HG03103 (cell line): ENCODE results near the gene DBX2.
"Not testable (repeated sequence)": the region's sequence is repeated elsewhere in the genome, so short reads cannot be mapped to it uniquely, and the experiment has no call there.

Source experiments
- ATAC-seq: cut with Tn5 transposase; IDR thresholded peaks from one replicate; pipeline ENCODE4 v1.9.1; 2021; ENCODE audit warnings: low read depth; ENCODE audit not compliant: unreplicated experiment

DBX2 gene

DNA sequence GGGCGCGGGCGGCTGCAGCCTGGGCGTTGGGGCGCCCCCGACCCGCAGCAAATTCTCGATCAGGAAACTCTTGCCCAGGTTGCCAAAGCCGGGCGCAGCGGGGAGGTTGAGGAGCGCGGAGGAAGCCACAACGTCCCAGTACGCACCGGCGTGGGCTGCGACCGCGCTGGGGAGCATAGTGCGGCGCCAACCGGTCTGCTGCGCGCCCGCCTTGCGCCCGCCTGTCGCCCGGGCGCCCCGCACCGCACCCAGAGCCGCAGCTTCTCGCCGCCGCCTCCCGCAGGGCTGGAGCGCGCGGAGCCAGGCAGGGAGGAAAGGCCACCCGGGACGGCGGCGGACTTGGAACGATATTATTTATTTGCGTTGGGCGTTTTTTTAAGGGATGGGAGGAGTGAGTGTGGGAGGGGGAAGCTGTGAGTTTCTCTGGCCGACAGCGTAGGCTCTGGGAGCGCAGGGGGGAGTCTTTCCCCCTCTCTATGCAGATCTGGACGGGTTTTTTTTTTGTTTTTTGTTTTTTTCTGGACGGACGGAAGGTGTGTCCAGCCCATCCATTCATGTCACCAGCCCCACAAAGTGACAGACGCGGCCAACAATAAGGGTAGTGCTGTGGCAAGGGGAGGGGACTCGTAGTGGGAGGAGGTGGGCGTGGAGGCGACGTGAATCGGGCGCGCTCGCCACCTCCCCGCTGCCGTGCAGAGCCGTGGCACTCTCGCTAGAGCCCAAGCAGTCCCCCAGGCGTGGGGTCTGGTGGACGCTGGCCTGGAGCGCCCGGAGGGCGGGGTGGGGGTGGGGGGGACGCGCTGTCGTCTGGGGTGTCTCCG is at the start of gene DBX2:
Gene DBX2, minus strand, starts transcription at position 349 of the 821 bp plus-strand sequence. Its CDS starts 172 bp downstream, at position 177.
- ATAC-seq: no peak

DNA sequence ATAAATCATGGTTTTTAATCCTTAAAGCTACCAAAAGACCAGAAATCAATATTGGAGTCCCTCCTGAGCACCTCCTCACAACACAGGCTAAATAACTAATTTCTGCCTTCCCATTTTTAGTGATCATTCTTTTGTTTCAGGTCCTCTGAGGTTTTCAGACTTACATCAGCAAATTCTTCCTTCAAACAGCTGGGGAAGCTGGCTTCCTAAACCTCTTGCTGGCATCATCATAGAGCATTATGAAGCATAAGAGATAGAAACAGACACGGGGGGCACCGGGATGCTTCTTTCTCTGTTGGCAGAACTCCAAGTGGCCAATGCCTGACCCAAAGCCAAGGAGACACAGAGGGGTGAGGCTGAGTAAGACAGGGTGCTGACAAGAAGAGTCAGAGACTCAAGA is 47.9 kb upstream of the DBX2 start:
- no peak for ATAC-seq

DNA sequence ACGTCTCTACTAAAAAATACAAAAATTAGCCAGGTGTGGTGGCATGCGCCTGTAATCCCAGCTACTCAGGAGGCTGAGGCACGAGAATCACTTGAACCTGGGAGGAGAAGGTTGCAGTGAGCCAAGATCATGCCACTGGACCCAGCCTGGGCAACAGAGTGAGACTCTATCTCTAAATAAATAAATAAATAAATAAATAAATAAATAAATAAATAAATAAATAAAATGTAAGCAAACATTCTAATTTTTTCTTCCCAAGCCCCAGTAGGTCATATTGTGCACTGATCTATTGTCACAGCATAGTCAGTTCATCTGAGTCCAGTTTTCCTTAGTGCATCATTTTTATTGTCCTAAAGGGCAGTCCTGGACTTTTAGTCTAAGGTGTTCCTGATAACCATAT is 44.5 kb upstream of the DBX2 start:
- ATAC-seq: not testable (repeated sequence)

DNA sequence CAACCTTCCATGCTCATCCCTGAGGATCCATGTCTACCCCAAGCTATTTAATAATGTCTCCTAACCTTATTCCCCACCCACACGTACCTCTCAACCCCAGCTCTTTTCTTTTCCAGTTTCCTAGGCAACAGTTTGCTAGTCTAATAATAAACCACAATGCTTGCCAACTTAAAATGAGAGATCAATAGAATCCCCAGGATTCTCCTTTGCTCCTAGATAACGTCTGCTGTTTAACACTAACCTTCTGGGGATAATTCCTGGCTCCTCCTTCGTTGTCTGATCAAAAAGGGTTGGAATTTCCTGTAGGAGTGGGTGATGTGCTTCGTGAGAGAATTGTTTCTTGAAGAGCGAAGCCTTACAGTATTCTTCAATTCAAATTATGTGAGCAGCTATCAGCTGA is 42.2 kb upstream of the DBX2 start:
- ATAC-seq: no peak

DNA sequence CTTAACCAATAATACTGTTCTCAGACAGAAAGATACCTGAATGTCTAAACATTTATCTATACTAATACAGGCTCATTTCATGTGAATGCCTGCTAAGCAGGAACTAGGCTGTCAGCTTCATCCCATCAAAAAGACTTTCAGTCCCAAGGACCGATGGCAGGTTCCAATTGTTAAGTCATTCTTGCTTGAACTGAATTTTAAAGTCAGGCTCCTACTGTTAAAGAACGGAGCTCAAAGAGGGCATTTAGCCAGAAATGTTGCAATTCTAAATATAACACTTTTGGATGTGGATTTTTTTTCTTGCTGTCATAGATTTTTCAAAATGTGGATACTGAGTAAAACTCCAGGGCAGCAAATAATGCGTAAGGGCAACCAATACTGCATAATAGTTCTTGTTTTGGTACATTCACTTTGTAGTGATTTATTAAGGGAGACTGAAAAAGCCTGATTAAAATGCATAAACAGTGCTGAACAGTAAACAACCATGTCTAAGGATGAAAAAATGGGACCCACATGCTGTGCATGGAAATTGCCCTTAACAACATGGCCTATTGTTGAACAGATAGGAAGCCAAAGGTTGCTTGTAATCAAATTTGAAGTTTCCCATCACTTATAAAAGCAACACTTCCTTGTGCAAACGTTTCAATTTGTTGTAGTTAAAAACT is 38.6 kb upstream of the DBX2 start:
- ATAC-seq: no peak

DNA sequence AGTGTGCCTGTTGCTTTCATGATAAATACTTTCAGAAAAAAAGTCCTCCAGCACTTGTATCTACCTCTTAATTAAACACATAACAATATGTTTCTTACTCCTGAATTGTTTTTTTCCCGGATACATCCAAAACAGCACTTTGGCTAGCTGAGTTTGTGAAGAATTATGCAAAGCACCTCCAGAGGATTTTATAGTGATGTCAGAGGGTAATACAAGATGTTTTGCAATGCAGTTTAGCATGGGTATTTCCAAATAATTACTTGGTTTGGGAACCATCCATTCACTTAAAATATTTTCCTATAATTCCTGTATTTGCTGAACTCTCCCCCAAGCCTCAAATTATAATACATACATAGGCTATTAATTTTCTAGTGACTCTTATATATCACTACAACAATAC is 37.7 kb upstream of the DBX2 start:
- no peak for ATAC-seq

DNA sequence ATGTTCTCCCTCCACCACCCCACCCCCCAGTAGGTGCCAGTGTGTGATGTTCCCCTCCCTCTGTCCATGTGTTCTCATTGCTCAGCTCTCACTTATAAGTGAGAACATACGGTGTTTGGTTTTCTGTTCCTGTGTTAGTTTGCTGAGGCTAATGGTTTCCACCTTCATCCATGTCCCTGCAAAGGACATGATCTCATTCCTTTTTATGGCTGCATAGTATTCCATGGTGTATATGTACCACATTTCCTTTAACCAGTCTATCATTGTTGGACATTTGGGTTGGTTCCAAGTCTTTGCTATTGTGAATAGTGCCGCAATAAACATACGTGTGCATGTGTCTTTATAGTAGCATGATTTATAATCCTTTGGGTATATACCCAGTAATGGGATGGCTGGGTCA is 33.3 kb upstream of the DBX2 start:
- not testable (repeated sequence) for ATAC-seq

DNA sequence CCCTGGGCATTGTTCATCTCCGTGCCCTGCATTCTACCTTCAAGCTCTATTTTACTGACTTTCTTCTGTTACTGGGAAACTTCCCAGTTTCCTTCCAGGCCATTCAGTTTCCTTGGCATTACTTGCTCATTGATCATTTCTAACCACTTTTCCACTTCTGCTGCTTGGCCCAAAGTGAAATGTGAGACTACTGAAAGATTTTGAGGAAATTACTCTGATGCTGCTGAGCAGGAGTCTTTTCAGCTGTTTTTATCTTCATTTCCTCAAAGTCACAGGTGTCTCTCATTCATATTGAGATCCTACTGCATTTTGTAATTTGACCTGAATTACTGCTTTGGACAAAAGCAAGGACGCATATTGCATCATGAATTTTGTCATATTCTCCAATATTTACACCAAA is 26.4 kb upstream of the DBX2 start:
- no peak for ATAC-seq

DNA sequence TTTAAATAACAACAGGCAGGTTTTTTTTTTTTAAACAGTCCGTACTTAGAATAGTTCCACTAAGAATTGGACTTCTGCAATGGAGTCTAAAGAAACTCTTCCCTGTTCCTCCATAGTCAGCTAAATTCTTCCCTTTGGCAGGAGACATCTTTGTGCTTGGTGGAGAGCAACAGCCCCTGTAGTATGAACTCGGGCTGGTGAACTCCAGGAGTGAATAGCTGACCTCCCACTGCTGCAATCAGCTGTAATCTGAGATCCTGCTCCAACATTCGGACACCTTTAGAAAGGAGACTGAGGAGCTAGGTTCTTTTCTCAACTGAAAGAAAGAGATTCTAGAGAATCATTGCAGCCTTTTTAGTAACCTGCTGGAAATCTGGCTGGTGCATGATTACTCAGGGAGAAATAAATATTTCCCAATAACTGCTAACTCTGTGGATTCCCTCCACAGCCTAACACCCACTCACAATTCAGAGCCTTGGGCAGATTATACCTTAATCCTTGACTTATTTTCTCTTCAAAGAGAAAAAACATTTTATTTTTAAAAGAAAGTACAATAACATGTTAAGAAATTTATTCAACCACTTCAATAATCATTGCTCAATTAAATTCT is 25.6 kb upstream of the DBX2 start:
- no peak for ATAC-seq

DNA sequence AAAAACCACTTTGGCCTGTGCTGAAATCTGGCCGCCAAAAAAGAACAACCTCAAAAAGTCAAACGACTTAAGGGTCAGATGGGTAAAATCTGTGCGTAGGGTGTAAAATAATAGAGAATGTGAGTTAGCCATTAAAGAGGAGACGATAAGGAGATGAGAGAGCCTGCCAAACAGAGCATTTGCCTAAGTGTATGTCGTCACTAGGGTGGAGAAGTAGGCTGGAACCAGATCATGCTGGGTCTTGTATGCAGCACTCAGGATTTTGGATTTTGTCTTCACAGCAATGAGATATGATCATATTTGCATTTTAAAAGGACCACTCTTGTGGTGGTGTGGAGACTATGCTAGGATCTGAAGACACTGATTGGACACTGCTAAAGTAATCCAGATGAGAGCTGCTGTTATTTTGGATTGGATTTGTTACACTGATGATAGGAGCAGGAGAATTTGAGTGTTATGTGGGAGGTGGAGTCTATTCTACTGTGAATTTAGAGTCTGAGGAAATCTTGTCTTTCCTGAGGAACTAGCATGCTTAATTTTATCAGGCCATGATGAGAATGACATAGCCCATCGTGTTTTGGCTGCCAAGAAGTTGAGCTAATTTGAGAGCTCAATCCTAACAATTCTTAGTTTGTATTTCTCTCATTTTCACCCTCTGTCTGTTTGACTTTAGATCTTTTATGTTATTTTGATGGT is 24.8 kb upstream of the DBX2 start:
- ATAC-seq: no peak

DNA sequence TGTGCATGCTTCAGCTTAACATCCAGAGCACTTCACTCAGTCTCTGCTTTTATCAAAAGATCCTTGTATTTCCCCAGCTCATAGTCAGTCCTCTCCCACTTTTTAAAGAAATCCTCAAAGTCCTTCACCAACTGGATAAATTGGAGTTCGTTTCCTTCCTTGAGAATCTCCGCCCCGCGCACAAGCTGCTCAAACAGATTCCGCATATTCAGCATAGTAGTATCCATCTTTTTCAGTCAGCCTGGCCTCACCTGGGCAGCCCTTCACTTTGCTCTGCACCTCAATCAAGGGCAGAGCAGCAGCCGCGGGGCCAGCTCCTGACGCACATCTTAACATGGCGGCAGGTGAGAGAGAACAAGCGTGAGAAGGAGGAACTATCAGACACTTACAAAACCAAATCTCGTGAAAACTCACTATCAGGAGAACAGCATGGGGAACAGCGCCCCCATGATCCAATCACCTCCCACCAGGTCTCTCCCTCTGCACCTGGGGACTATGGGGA is 14.3 kb upstream of the DBX2 start:
- no peak for ATAC-seq

DNA sequence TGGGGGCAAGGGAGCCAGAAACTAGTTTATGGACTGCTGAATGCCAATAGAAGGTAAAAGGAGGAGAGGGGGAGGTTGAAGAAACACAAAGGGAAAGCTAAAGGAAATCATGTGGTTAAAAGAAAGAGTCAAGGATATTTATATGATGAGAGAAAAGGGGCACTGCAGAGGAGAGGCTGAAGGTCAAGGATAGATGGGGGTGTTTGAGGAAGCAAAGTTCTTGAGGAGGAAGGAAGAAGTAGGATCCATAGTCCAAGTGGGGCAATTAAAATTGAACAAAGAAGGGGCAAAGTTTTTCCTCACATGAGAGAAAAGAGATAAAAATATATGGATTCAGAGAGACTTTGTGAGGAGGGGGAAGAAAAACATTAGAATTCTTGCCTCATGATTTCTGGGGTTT is 10.1 kb upstream of the DBX2 start:
- ATAC-seq: no peak

DNA sequence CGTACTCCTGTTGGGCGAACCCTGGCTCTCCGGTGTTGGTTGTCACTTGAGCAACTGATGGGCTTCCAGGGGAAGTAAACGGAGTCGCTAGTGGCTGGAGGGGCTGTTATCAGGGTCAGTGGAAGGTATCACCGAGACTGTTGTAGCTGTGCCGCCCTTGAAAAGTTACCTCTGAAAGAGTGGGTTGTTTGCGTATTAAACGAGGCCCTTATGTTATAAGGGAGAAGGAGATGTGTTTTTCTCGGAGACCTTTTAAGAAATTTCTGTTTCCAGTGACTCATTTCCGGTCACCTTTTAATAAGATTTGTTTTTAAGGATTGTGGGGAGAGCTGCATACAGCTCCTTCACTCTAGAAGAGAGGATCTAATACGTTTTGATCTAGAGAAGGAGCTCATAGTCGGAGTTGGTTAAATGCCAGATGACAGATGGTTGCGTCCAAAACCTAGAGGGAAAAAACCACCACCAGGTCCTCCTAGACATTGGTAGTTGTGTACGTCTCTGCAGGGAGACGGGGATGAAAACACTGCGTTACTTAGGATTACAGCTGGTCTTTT is 750 bp upstream of the DBX2 start:
- no peak for ATAC-seq

DNA sequence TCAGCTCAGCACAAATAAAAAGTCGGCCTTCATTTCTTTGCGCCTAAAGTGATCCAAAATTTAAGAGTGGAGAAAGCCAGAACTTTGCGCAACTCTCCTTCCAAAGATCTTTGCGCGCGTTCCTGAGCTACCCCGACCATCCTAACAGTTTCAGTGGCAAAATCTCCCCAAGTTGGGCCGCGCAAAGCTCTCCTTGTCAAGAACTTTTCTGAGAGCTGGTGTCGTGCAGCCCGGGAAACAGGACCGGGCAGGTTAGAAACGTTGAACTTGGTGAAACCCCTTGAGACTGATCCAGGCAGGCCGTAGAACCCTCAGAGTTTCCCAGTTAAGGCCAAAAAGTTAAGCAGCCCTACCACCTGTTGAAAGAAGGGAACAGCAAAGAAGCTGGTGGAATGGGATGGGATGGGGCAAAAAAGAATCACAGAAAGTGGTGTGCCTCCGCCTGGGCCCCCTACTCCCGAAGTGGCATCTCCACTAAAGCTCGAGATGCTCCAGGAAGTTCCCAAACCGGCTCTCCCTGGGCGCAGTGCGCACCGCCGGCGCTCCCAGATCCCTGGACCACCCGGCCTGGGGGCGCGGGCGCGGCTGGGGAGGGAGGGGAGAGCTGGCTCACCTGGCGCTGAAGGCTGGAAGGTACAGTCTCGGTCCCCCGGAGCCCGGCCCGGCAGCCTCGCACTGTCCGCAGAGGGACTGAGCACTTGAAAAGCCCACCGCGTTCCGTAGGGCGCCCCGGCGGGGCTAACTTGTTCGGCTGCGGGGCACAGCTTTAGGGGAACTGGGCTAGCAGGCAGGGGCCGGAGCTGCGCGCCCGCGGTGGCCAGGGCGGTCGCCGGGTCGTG is 768 bp downstream of the DBX2 start:
- ATAC-seq: no peak

DNA sequence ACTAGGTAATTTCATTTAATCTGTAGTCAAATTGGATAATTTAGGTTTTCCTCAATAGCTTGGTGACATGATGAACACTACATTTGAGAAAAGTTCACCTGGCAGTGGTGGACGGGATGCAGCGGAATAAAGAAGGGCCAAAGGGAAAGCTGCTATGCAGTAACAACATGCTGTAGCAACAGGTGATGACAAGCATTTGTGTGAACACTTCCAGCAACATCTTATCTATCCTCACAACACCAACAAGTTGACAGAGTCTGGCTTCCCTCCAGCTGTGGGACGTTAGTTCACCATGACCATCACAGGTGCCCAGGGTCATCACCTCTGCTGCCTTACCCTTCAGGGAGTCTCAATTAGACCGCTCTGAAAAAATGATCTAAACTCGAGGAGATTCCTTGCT is 8.3 kb downstream of the DBX2 start:
- no peak for ATAC-seq

DNA sequence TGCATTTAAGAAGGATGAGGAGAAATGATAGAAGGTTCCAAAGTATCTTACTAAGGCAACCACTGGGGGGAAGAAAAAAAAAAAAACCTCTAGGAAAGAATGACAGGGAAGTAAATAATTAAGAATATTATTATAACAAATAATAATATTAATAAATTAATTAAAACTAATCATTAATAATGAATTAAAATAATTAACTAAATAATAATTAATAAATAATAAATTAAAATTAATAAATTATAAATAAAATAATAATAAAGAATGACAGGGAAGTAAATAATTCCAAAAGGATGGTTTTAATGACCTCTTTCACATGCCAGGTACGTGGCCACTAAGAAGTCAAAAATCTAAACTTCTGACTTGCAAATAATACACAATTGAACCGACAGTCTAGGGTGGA is 9.9 kb downstream of the DBX2 start:
- ATAC-seq: no peak

DNA sequence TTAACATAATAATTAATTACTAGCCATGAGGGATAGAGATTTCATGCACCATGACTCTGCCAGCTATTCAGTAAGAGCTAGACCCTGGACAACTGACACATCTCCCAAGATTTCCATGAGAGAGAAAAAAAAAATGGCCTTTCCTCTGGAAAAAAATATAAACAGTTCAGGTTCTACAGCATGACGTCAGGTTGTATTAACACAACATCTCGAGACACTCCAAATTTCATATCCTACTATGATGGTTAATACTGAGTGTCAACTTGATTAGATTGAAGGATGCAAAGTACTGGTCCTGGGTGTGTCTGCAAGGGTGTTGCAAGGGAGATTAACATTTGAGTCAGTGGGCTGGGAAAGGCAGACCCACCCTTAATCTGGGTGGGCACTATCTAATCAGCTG is 11.1 kb downstream of the DBX2 start:
- no peak for ATAC-seq

DNA sequence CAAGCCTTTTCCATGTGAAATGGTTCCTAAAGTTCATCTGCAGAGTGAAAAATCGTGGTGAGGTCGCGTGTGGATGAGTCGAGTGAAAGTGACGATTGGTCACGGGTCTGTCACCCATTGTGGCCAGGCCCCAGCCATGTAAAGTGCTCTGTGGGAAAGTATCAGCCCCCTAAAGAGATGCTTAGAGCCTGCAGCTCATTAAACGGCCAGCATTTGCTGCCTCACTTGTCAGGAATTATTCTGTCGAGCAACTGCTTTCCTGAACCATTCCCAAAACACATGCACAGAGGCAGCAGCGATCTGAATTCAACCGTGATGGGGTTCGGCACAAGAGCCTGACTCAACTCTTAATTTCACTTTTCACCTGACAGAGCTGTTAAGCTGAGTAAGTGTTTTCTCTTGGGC is 16.0 kb downstream of the DBX2 start:
- no peak for ATAC-seq

DNA sequence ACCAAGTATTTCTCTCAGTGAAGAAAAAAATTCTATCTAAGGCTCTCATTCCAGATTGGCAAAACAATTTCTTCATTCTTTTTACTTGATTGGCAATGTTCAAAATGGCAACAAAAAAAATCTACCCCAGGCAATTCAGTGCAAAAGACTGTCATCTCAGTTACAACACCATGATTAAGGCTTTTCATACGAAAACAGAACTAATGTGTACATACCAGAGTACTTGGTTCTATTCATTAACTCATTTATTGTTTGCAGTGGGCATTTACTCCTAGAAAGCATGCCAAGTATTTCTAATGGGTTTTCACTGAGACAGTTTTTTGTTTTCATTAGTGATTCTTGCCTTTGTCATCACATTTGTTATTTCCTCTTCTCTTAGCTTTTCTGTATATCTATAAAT is 33.0 kb downstream of the DBX2 start:
- no peak for ATAC-seq

DNA sequence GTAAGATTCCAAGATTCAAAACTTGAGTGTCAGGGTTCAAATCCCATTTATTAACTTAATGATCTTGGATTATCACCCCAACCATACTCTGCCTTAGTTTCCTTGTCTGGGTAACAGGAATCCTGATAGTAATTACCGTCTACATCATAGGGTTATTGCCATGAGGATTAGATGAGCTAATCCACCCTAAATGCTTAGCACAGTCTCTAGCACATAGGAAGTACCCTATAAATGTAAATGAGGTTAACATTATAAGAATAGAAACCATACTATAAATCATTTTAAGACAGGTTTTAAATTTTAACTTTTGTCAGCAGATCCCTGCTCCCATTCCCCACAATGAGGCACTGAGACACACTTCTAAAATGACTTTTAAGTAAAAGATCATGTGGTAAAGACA is 36.5 kb downstream of the DBX2 start:
- ATAC-seq: no peak
